ENCODE results near the gene FAM227B. TPM values are rescaled to one million over a fixed set of nuclear protein-coding genes. Genes with fewer than 3 reads are reported as not detected.
"Not testable (repeated sequence)": the region's sequence is repeated elsewhere in the genome, so short reads cannot be mapped to it uniquely, and the experiment has no call there.

Gene FAM227B
- total RNA-seq, 1 donor from 2014 or later: 5.8 TPM

- TF ChIP-seq CTCF (IDR thresholded peaks at IDR 0.05; ENCODE audit: insufficient read depth, low read length, poor library complexity, severe bottlenecking): no peak
- H3K36me3 ChIP-seq (ENCODE audit: control insufficient read depth, insufficient read depth, low read length): no peaks in the 10 kb centered on the region
- no peak overlapping the region for H3K4me3 ChIP-seq (ENCODE audit: low read depth, low read length)
- no peak for DNase-seq (ENCODE audit: low read depth)
- H3K27me3 ChIP-seq (ENCODE audit: control insufficient read depth, insufficient read depth, low read length): no peaks in the 10 kb centered on the region
Observed at GRCh38 chr15:49570672-49571071, 49.9 kb downstream of the FAM227B start.

GRCh38 chr15:49570174-49570573 is 50.4 kb downstream of the FAM227B start:
- no peak for DNase-seq (ENCODE audit: low read depth)
- Histone ChIP-seq H3K36me3 (ENCODE audit: control insufficient read depth, insufficient read depth, low read length) (no peaks in the 10 kb centered on the region), H3K27me3 (ENCODE audit: control insufficient read depth, insufficient read depth, low read length) (no peaks in the 10 kb centered on the region), H3K4me3 (ENCODE audit: low read depth, low read length) (no peak overlapping the region)
- no peak for TF ChIP-seq CTCF (IDR thresholded peaks at IDR 0.05; ENCODE audit: insufficient read depth, low read length, poor library complexity, severe bottlenecking)

GRCh38 chr15:49560045-49560444 is 60.6 kb downstream of the FAM227B start:
- DNase-seq (ENCODE audit: low read depth): no peak
- Histone ChIP-seq H3K36me3 (ENCODE audit: control insufficient read depth, insufficient read depth, low read length) (no peaks in the 10 kb centered on the region), H3K27me3 (ENCODE audit: control insufficient read depth, insufficient read depth, low read length) (no peaks in the 10 kb centered on the region), H3K4me3 (ENCODE audit: low read depth, low read length) (no peak overlapping the region)
- no peak for TF ChIP-seq CTCF (IDR thresholded peaks at IDR 0.05; ENCODE audit: insufficient read depth, low read length, poor library complexity, severe bottlenecking)

- Histone ChIP-seq H3K36me3 (ENCODE audit: control insufficient read depth, insufficient read depth, low read length) (no peaks in the 10 kb centered on the region), H3K4me3 (ENCODE audit: low read depth, low read length) (no peak overlapping the region), H3K27me3 (ENCODE audit: control insufficient read depth, insufficient read depth, low read length) (no peaks in the 10 kb centered on the region)
- no peak for DNase-seq (ENCODE audit: low read depth)
- no peak for TF ChIP-seq CTCF (IDR thresholded peaks at IDR 0.05; ENCODE audit: insufficient read depth, low read length, poor library complexity, severe bottlenecking)
Observed at GRCh38 chr15:49558929-49559328, 61.7 kb downstream of the FAM227B start.

GRCh38 chr15:49556437-49556836 is 64.2 kb downstream of the FAM227B start:
- no peak overlapping the region for H3K4me3 ChIP-seq (ENCODE audit: low read depth, low read length)
- no peak for DNase-seq (ENCODE audit: low read depth)
- H3K27me3 ChIP-seq (ENCODE audit: control insufficient read depth, insufficient read depth, low read length): no peaks in the 10 kb centered on the region
- TF ChIP-seq CTCF (IDR thresholded peaks at IDR 0.05; ENCODE audit: insufficient read depth, low read length, poor library complexity, severe bottlenecking): no peak
- H3K36me3 ChIP-seq (ENCODE audit: control insufficient read depth, insufficient read depth, low read length): no peaks in the 10 kb centered on the region

- not testable (repeated sequence) for H3K27me3 ChIP-seq (ENCODE audit: control insufficient read depth, insufficient read depth, low read length); DNase-seq (ENCODE audit: low read depth); H3K36me3 ChIP-seq (ENCODE audit: control insufficient read depth, insufficient read depth, low read length); H3K4me3 ChIP-seq (ENCODE audit: low read depth, low read length)
Observed at GRCh38 chr15:49550342-49550741, 70.3 kb downstream of the FAM227B start.
